Measurements from ENCODE around the gene RANGRF.

- no peak for TF ChIP-seq CTCF (IDR thresholded peaks at IDR 0.05)
- TF ChIP-seq POLR2A (IDR thresholded peaks at IDR 0.05), result no peak
These were observed 44.6 kb upstream of the RANGRF start for GRCh38 chr17:8243827-8244226.
